ES-I3 (cell line): Measurements from ENCODE around the gene HOXA6.
A peak's percentile ranks its signal among the peaks of the same experiment; 100 is the strongest.

Source experiments
- H3K36me3 ChIP-seq: 2 replicates; pipeline ENCODE4 v1.6.1; 2013; ENCODE audit warnings: mild to moderate bottlenecking, low read length, control low read depth, moderate library complexity; ENCODE audit not compliant: insufficient read depth
- H3K4me1 ChIP-seq: 2 replicates; pipeline ENCODE4 v1.6.1; 2013; ENCODE audit warnings: mild to moderate bottlenecking, control low read depth, low read length; ENCODE audit not compliant: insufficient read depth
- H3K9ac ChIP-seq: 2 replicates; pipeline ENCODE4 v1.6.1; 2013; ENCODE audit warnings: low read depth, mild to moderate bottlenecking, low read length, moderate library complexity
- H3K9me3 ChIP-seq: 2 replicates; pipeline ENCODE4 v1.6.1; 2013; ENCODE audit warnings: mild to moderate bottlenecking, low read length, moderate library complexity; ENCODE audit not compliant: control insufficient read depth, insufficient read depth

The HOXA6 gene

DNA sequence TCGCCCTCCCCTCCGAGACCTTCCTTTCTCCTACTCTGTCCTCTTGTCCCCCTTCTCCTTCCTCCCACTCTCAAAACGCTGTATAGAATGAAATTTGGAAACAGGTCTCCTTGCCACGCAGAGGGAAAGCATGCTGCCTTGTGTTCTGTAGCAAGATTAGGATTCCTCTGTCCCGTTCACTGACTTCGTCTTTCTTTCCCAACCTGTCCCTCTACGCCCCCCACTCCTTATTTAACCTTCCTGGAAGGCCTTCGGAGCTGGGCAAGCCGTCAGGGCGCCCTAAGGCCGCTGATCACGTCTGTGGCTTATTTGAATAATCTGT is 16.4 kb upstream of the HOXA6 start:
- Histone ChIP-seq H3K9me3 (no peaks in the 10 kb centered on the region), H3K9ac (no peak overlapping the region; the same call in 1 of the 2 replicates), H3K4me1 (0 out of 2 replicates have a peak, but pooled peaks cover 3% of the 10 kb centered on the region), H3K36me3 (no peaks in the 10 kb centered on the region)

- no peaks in the 10 kb centered on the region for H3K36me3 ChIP-seq
- H3K9ac ChIP-seq = no peak overlapping the region
- 0 out of 2 replicates have a peak, but pooled peaks cover 3% of the 10 kb centered on the region for H3K4me1 ChIP-seq
- no peaks in the 10 kb centered on the region for H3K9me3 ChIP-seq
Observed at GRCh38 chr7:27163288-27164044, 15.9 kb upstream of the HOXA6 start.

DNA sequence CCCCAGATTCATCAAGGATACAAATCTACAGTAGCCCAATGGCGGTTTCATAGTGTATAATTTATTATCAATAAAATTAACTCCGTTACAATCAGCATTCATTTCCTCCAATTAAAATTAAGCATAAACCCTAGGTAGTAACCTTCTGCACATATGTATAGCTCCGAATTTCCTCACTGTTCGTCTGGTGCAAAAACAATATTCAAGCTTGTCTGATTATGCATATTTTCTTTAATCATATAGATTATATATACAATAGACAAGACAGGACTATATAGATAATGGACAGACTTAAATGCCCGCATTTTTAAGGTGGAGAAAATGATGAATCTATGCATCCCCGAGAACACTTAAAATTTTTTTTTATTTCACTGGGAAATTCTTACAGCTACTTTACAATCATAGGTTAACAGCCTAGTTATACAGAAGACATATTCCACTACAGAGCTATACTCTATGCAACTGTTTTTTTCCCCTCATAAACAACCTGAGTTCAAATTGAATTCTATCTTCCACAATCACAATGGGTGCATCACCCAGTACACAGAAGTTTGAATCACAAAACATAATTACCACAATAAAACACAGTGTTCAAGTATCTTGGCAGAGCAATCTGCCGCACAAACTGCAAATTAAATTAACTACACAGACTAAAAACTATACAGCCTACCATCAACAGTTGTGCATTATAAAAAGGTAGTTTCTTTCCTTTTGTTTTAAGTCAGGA is 15.2 kb upstream of the HOXA6 start:
- 0 out of 2 replicates have a peak, but pooled peaks cover 3% of the 10 kb centered on the region for H3K4me1 ChIP-seq
- no peaks in the 10 kb centered on the region for H3K36me3 ChIP-seq
- no peak overlapping the region for H3K9ac ChIP-seq
- H3K9me3 ChIP-seq = no peaks in the 10 kb centered on the region

- Histone ChIP-seq H3K36me3 (no peaks in the 10 kb centered on the region), H3K4me1 (0 out of 2 replicates have a peak, but pooled peaks cover 3% of the 10 kb centered on the region), H3K9ac (no peak overlapping the region), H3K9me3 (no peaks in the 10 kb centered on the region)
Observed at GRCh38 chr7:27161721-27162560, 14.4 kb upstream of the HOXA6 start.

GRCh38 chr7:27161214-27161720 is 13.7 kb upstream of the HOXA6 start:
- H3K9ac ChIP-seq = peak overlapping the region; percentile 61; the same call in 1 of the 2 replicates
- peaks cover 2% of the 10 kb centered on the region; the same call in 1 of the 2 replicates for H3K9me3 ChIP-seq
- H3K4me1 ChIP-seq = no peaks in the 10 kb centered on the region
- H3K36me3 ChIP-seq = no peaks in the 10 kb centered on the region

- Histone ChIP-seq H3K4me1 (no peaks in the 10 kb centered on the region), H3K9ac (peak overlapping the region; percentile 61; the same call in 1 of the 2 replicates), H3K36me3 (no peaks in the 10 kb centered on the region), H3K9me3 (peaks cover 3% of the 10 kb centered on the region; the same call in 1 of the 2 replicates)
Observed at GRCh38 chr7:27160546-27161213, 13.1 kb upstream of the HOXA6 start.

GRCh38 chr7:27160145-27160545 is 12.6 kb upstream of the HOXA6 start:
- H3K9me3 ChIP-seq = peaks cover 3% of the 10 kb centered on the region; the same call in 1 of the 2 replicates
- H3K36me3 ChIP-seq = no peaks in the 10 kb centered on the region
- no peaks in the 10 kb centered on the region for H3K4me1 ChIP-seq
- peak overlapping the region; percentile 61; the same call in 1 of the 2 replicates for H3K9ac ChIP-seq

DNA sequence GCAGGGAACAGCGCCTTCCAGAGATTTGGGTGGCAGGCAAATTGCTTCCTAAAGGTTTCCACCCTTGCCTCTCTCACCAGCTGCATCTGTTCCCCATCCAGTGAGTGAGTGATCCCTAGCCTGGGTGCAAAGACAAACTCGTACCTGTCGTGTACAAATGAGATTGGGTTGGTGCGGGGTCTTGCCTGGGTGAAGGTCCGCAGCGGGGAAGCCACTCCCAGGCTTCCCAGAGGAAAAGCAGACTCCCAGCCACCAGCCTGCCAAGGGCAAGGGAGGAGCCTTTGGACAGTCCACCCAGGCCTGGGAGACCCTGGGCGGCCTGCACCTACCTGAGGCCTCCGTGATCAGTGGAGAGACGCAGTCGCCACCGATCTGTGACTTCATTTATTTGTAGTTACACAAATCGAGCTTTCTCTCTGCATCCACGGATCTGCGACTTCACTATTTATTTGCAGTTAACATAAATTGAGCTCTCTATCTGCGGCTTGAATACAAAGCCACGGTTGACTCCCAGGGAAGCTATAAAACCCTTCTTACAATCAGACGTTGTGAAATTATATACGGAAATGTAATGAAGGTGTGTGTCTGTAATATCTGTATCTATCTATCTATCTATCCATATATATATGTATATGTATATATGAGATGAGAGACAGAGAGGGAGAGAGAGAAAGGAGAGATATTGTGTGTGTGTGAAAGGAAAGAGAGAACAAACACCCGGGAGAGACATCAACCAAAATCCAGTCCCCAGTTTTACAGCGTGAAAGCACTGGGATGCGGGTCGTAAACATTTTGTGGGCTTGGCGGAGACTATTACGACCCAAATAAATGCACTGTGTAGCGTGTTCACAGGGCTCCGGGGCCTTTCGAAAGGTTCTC is 11.9 kb upstream of the HOXA6 start:
- H3K9me3 ChIP-seq = peaks cover 3% of the 10 kb centered on the region; the same call in 1 of the 2 replicates
- no peak overlapping the region for H3K9ac ChIP-seq
- H3K4me1 ChIP-seq = no peaks in the 10 kb centered on the region
- H3K36me3 ChIP-seq = no peaks in the 10 kb centered on the region

GRCh38 chr7:27158436-27159265 is 11.1 kb upstream of the HOXA6 start:
- H3K36me3 ChIP-seq = no peaks in the 10 kb centered on the region
- no peaks in the 10 kb centered on the region for H3K4me1 ChIP-seq
- peaks cover 3% of the 10 kb centered on the region; the same call in 1 of the 2 replicates for H3K9me3 ChIP-seq
- no peak overlapping the region for H3K9ac ChIP-seq

- Histone ChIP-seq H3K9me3 (peaks cover 3% of the 10 kb centered on the region; the same call in 1 of the 2 replicates), H3K4me1 (no peaks in the 10 kb centered on the region), H3K9ac (no peak overlapping the region), H3K36me3 (no peaks in the 10 kb centered on the region)
Observed at GRCh38 chr7:27157702-27158431, 10.3 kb upstream of the HOXA6 start.

DNA sequence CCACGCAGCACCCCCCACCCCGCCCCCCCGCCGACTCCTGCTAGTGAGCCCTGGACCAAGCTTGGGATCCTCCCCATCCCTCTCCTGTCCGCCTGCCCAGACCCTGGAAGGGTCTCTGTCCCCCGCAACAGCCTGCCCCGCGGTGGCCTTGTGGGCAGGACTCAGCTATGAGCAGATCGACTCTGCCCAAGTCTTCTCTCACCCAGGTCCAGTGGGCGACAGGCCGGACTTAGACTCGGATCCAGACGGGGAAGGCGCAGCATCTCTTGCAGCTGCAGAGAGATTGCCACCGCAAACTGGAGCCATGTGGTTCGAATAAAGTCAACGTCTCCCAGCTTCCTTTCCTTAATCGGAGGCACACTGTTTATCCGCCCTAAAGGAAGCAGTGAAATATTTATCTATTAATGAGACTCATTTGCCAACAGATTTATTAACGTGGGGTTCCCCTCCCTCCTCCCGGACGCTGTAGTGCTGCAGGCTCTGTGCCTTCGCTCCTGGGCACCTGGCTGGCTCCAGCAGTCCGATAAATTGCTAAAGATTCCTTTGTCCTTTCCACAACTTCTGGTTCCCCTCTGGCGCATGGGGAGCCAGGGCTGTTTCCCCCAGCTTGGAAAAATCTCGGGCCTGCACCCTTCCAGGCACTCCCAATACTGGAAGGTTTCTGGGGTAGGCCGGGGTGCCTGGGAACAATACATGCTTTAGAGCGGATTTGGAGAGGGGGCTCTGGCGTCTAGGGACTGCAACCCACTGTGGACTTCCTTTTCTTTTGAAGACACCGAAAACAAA is 9.5 kb upstream of the HOXA6 start:
- no peaks in the 10 kb centered on the region for H3K36me3 ChIP-seq
- peaks cover 3% of the 10 kb centered on the region; the same call in 1 of the 2 replicates for H3K9me3 ChIP-seq
- H3K9ac ChIP-seq = no peak overlapping the region
- H3K4me1 ChIP-seq = no peaks in the 10 kb centered on the region
